ENCODE results near the gene TBK1.

DNA sequence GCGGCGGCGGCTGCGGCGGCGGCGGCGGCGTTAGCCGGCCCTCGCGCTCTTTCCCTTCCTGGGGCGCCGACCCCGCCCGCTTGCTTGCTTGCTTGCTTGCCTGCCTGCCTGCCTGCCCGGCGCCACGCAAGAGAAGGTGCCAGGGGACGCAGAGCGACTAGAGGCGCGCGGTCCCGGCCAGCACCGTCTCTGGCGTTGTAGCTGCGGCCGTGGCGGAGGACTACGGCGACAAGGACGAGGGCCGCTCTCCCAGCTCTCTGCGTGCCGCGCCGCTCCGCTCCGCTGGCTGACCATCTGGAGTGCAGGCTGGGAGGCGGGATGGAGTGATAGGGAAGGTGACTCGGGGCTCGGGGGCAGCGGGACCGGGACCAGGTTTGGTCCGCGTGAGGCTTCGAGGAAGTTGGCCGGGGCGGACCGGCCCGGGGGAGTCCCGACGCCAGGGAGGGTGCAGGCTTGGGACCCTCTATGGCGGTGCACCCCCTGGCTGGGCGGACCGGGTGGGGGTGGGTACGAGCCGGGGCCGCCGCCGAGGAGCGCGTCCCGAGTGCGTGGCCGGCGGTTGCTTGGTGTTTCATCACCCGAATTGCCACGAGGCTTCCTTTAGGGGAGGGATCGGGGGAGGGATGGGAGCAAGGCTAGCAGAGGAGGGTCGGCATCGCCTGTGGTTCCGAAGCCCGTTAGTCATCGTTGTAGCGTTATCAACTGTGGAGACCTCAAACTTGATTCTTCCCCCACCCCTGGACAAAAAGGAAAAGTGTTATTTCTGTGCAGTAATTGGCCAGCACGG is 47.3 kb upstream of the TBK1 start:
- TF ChIP-seq POLR2AphosphoS5 (IDR thresholded peaks at IDR 0.05; ENCODE audit: low read depth, low read length) (peak; percentile 23; the same call in 1 of the 2 replicates), POLR2A (IDR thresholded peaks at IDR 0.05; ENCODE audit: low read depth, low read length) (no peak), TAF1 (IDR thresholded peaks at IDR 0.05; ENCODE audit: borderline replicate concordance, low read depth, low read length) (no peak)

All from GM12892 (cell line).